ENCODE measurements around the gene AGTPBP1.
A peak's percentile ranks its signal among the peaks of the same experiment; 100 is the strongest.
"Not testable (repeated sequence)": the region's sequence is repeated elsewhere in the genome, so short reads cannot be mapped to it uniquely, and the experiment has no call there.

AGTPBP1 gene

DNA sequence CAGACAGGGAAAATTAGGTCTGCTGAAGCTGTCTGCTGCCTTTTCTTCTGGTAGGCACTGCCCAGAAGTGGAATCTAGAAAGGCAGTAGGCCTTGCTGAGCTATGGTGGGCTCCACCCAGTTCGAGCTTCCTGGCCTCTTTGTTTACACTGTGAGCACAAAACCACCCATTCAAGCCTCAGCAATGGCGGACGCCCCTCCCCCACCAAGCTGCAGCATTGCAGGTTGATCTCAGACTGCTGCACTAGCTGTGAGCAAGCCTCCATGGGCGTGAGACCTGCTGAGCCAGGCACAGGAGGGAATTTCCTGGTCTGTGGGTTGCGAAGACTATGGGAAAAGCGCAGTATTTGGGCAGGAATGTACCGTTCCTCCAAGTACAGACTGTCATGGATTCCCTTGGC lies 18.5 kb downstream of the AGTPBP1 start:
- intact Hi-C loops (cut with DNase I): no loop called here
- DNase-seq: peak in 33 of 42 donors; percentile 18 to 80 (median 52)

DNA sequence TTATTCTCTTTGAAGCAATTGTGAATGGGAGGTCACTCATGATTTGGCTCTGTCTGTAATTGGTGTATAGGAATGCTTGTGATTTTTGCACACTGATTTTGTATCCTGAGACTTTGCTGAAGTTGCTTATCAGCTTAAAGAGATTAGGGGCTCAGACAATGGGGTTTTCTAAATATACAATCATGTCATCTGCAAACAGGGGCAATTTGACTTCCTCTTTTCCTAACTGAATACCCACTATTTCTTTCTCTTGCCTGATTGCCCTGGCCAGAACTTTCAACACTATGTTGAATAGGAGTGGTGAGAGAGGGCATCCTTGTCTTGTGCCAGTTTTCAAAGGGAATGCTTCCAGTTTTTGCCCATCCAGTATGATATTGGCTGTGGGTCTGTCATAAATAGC lies 22.3 kb downstream of the AGTPBP1 start:
- DNase-seq; intact Hi-C loops (cut with DNase I): not testable (repeated sequence)

DNA sequence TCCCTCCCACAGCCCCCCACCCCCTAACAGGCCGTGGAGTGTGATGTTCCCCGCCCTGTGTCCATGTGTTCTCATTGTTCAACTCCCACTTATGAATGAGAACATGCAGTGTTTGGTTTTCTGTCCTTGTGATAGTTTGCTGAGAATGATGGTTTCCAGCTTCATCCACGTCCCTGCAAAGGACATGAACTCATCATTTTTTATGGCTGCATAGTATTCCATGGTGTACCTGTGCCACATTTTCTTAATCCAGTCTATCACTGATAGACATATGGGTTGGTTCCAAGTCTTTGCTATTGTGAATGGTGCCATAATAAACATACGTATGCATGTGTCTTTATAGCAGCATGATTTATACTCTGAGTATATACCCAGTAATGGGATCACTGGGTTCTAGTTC lies 23.9 kb downstream of the AGTPBP1 start:
- intact Hi-C loops (cut with DNase I); DNase-seq: not testable (repeated sequence)

DNA sequence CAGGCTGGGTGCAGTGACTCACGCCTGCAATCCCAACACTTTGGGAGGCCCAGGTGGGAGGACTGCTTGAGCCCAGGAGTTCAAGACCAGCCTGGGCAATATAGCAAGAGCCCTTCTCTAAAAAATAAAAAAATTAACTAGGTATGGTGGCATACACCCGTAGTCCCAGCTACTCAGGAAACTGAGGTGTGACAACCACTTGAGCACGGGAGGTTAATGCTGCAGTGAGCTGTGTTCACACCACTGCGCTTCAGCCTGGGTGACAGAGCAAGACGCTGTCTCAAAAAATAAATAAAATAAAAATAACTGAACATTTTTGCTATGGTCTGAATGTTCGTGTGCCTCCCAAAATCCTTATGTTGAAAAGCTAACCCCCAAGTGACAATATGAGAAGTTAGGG lies 24.5 kb downstream of the AGTPBP1 start:
- intact Hi-C loops (cut with DNase I): no loop called here
- DNase-seq: no peak

DNA sequence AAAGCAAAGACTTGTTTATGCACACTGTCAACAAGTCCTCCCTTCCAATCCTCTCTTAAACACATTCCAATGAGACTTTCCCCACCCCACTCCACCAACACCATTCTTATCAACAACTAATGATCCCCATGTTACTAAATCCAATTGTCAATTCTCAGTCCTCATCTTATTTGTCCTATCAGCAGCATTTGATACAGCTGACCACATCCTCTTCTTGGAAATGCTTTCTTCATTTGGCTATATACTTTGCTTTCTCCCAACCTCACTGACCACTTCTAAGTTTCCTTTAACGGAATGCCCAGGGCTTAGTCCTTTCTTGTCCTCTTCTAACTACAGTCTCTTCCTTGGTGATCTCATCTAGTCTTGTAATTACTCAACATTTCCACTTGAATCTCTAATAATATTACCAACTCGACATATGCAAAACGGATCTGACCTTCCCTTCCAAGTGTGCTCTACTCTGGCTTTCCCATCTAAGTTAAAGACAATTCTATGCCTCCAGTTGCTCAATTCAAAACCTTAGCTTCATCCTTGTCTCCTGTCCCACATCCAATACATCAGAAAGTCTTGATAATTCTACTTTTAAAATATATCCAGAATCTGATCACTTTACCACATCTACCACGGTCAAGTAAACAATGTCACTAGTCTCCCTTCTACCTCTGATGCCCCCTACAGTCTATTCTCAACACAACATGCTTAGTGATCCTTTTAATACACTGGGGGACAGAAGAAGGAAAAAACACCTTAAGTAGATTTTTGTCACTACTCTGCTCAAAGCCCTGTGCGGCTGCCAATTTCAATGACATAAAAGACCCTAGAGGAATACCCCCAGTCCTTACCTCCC lies 25.5 kb downstream of the AGTPBP1 start:
- no peak for DNase-seq
- intact Hi-C loops (cut with DNase I): no loop called here

DNA sequence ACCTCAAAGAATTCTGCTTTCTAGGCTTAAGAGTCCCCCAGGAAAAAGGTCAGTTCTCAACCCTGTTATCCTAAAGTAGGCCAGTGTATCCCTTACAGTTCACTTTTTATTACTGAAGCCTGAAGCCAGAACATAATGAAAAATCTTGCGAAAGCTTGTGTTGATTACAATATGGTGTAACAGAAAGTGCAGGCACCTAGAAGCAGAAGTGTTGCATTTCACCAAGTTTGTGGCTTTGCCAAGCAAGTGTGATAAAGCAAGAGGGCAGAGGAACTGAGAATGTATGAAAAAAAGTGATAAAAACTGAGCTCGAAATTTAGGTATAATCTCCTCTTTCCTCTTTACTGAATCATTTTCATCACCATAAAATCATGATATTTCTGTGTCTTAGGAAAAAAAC lies 26.2 kb downstream of the AGTPBP1 start:
- no peak for DNase-seq
- intact Hi-C loops (cut with DNase I): no loop called here

DNA sequence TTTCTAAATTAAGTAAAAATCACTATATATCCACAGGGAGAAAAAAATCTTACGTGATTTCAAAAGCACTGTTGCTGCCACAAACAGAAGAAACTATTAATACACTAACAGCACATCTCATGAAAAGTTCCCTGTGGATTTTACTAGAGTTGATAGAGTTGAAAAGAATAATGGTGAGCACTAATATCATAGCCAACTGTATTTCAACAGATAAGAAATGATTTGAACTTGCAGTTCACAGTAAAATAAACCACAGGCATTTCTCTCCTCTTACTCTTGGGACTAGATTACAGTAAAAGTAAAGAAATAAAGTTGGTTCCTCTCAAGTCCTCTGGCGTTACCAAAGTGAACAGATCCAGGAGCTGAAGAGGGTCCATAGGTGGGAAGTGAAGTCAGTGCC lies 27.9 kb downstream of the AGTPBP1 start:
- no peak for DNase-seq
- intact Hi-C loops (cut with DNase I): no loop called here

DNA sequence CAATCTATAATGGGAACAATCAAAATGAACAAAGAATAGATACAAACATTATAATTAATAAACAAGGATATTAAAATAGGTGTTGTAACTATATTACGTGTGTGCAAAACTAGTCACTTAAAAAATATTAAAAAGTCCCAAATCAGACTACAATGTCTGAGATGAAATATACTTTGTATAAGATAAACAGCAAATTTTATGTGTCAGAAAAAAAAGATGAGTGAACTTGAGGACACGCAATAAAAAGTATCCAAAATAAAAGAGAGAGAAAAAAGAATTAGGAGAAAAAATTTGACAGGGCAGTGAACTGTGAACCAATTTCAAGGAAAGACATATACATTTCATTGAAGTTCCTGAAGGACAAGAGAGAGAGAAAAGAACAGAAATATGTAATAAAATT lies 37.0 kb downstream of the AGTPBP1 start:
- intact Hi-C loops (cut with DNase I): no loop called here
- DNase-seq: no peak

DNA sequence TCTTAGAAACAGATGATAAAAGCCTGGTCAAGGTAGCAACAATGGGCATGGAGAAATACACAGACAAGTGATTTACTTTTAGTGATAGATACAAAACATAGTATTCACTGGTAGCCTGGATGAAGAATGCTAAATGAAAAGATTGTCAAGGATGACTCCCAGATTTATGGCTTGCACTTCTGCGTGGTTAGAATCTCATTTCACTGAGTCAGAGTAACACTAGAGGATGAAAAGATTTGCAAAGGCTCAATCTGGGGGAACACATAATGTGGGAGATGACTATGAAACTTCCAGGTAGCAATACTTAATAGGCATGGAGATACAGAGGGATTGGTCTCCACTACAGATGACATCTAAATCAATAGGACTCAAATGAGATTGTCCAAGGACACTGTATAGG lies 38.4 kb downstream of the AGTPBP1 start:
- DNase-seq: no peak
- intact Hi-C loops (cut with DNase I): no loop called here

DNA sequence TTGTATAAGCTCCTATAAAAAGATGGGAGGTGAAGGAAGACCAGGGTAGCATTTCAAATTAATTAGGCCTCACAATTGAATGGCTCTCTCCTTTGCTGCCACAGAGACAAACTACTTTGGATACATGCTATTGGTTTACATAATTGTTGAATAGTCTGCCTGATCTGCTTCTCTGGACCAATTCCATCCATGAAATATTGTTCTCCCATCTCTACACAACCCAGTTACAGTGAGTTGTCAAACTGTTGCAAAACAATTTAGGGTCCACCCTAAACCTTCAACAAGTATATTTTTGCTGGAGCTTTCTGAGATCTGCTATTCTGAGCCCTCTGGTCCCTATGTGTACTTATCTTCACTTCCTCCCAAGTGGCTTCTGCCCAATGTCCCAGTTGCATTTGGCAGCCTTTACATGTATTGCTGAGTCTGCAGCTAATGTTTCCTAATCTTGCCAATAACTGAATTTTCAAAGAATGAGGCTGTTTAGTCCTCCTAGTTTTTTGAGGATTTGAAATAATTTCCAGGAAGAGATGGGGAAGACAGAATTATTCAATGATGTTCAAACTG lies 38.9 kb downstream of the AGTPBP1 start:
- intact Hi-C loops (cut with DNase I): no loop called here
- peak in 11 of 42 donors; percentile 6 to 52 (median 20) for DNase-seq

DNA sequence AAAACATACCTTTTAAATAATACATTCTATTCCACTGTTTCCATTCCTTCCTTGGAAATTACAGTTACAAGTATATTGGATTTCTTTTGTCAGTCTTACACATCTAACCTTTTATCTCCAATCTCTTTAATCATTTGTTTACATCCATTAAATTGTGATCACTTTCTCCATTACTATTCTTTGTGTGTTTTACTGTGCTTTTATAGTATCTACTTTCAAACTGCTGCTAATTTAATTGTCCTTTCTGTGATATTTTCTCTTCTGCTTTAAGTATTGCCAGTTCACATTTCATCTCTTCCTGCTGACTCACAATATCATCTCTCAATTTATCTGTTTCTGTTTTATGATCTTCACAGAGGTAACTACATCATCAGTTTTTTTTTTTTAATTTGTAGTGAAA lies 39.6 kb downstream of the AGTPBP1 start:
- intact Hi-C loops (cut with DNase I): no loop called here
- no peak for DNase-seq

DNA sequence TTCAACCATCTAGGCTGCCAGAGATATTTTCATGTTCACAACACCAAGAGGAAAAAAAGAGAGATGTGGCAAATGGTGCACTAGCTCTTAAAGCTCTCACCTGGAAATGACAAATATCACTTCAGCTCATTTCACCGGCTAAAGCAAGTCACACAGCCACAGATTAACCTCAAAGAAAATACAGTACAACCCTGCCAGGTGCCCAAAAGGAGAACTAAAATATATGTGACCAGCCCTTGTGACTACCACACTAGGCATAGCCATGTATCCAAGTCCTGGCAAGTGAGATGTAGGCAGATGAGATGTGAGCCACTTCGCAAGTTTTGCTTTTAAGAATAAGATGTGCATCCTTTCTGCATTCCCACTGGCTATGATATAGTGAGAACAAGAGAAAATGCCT lies 41.4 kb downstream of the AGTPBP1 start:
- intact Hi-C loops (cut with DNase I): no loop called here
- no peak for DNase-seq

DNA sequence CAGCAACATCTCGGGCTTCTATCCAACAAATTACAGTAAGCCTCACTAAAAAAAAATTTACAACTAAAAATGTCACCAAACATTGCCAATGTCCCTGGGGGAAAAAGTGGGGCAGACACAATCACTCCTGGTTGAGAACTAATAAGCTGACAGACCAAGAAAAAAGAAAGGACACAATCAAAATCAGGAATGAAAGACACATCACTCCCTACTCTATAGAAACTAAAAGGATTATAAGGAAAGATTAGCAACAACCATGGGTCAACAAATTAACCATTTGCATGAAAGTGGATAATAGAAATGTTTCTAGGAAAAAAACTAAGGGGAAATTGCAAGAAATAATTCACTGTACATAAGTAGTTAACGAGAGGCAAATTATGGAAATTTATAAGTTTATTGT lies 53.4 kb downstream of the AGTPBP1 start:
- intact Hi-C loops (cut with DNase I): no loop called here
- no peak for DNase-seq

DNA sequence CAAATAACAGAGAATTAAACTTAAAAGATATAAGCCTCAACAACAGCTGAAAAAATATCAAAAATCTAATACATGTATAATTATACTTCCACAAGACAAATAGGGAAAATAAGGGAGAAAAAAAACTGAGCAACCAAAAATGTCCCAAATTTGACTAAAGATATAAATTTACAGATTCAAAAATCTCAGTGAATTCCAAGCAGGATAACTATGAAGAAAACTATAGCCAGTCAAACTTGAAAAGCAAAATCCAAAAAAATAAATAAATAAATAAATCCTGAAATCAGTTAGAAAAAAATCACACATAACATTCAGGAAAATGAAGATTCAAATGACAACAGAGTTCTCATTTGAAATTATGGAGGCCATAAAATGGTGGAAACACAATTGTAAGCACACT lies 56.7 kb downstream of the AGTPBP1 start:
- intact Hi-C loops (cut with DNase I): no loop called here
- no peak for DNase-seq

DNA sequence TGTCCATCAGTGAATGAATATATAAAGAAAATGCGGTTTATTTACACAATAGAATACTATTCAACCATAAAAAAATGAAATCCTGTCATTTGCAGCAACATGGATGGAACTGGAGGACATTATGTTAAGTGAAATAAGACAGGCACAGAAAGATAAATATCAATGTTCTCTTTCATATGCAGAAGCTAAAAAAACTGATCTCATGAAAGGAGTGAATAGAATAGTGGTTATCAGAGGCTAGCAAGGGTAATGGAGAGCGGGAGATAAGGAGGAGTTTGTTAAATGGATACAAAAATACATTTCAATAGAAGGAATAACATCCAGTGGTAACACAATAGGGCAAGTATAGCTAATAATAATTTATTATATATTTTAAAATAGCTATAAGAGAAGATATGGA lies 65.0 kb downstream of the AGTPBP1 start:
- intact Hi-C loops (cut with DNase I): no loop called here
- no peak for DNase-seq

DNA sequence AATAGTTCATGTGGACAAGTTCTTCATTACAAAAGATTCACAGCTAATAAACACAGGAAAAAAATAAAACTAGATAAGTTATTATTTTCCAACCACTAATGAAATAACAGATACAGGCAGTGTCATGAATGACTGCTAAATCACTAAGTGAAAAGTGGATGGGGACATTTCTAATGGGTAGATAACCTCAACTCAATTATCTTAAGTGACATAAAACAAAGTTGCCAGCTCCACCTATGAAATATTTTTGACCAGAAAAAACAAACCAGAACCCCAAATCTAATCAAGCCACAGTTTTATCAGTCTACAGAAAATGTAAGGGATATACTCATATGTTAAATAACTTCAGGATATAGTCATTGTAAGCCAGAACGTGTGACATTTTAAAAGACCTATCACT lies 74.4 kb downstream of the AGTPBP1 start:
- intact Hi-C loops (cut with DNase I): no loop called here
- DNase-seq: no peak

DNA sequence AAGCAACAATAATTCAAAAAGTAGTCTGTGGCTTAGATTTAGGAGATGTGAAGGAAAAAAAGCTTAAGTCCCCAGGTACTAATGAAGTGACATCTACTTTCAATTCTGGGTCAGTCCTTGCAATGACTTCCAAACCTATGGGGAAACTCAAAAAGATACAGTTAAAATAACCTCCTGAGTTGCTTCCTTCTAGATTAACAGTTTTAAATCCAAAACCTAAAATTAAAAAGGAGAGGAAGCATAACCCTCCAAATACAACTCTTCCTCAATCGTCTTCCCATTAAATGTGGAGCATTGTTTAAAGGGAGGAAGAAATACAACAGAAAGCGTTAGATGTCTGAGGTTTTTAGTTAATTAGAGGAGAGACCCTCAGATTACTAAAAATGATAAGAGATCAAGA lies 75.7 kb downstream of the AGTPBP1 start:
- no peak for DNase-seq
- intact Hi-C loops (cut with DNase I): no loop called here

DNA sequence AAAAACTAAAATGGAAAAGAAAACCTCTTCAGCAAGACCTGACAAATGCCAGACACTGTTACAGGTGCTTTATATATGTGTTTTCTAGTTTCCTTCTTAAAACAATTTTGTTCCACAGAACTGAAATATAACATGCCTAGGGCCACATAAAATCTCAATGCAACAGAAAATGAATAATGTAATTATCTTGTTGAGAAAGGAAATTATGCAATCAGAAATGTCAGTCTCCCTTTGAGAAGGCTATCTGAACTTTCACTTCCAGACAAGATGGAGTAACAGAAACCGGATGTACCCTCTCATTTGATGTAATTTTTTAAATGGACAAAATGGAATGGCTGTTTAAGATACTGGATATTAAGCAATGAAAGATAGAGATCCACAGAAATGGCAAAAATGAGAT lies 79.2 kb downstream of the AGTPBP1 start:
- intact Hi-C loops (cut with DNase I): no loop called here
- no peak for DNase-seq

DNA sequence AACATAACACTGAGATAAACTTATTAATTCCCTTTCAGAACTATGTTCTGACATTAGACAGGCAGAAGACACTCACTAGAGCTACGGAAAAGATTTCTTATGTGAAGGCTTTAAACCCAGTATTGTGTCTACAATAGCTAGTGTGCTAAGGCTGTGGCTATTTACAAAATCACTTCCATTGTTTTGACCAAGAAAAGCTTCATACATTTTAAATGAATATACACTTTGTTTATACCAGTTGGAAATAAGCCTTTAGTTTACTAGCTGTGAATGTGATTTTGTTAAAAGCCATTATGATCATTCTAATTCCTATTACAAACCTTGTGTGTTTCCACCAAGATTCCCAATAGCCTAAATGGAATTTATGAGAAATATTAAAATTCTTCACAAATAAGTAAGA lies 83.0 kb downstream of the AGTPBP1 start:
- intact Hi-C loops (cut with DNase I): no loop called here
- peak in 1 of 42 donors; percentile 21 for DNase-seq

DNA sequence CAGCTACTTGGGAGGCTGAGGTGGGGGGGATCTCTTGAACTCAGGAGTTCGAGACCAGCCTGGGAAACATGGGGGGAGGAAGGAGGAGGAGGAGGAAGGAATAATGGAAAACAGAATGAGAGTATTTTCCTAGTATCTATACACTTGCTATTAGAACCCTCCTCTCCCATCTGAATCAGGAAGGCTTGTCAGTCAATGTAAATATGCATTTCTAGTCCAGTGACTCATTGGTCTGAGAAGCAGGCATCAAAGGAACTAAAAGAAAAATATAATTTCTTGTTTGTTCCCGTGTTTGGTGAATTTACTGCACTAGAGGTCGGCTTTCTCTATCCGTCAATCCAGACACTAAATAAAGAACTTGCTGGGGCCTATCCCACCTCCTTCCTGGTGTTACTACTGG lies 88.6 kb downstream of the AGTPBP1 start:
- DNase-seq: no peak
- intact Hi-C loops (cut with DNase I): no loop called here

DNA sequence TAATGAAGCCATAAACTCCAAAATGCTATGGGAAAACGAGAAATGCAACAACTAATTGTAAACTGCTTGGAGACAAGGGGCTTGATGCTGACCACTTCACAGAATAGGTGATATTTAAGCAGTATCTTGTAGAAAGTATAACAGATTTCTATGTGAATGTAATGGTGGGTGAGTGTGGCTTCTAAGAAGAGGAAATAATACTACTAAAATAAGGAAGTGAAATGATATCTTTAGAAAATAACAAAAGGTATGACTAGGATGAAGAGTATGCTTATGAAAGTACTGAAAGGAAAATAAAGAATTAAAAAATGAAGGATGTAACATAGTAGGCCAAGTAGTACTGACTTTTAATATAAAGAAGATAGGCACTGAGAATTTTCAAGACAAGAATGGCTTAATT lies 94.2 kb downstream of the AGTPBP1 start:
- intact Hi-C loops (cut with DNase I): no loop called here

More for the DNA sequence above, 94.2 kb downstream of the AGTPBP1 start:
- no peak for DNase-seq
